Right lung (tissue), 10 donors: Measurements from ENCODE around the gene FAM47A. TPM values are rescaled to one million over a fixed set of nuclear protein-coding genes. Genes with fewer than 3 reads are reported as not detected.

ENCODE experiments used
- DNase-seq, 2 donors: peaks; one replicate each; pipeline ENCODE4 v3.0.0-alpha.2; 2013
- long read RNA-seq, 8 donors: transcript quantifications; one replicate each; lab custom pipeline, GENCODE V29; 2026
- polyA plus RNA-seq, 5 donors: library from polyadenylated mRNA; unstranded; fragments of 120-200 nt; gene quantifications; one replicate each; pipeline versions ENCODE4 v1.2.1 to v1.2.3, GENCODE V29; 2013; ENCODE audit warnings: inconsistent platforms in 1 of 5, low replicate concordance in 1 of 5; ENCODE audit not compliant: insufficient read length in 5 of 5, insufficient read depth in 1 of 5

Gene FAM47A
- not detected for polyA plus RNA-seq
- long read RNA-seq, donor 1: 0 reads
- long read RNA-seq, donor 2: 0 reads
- long read RNA-seq, donor 3: 0 reads
- long read RNA-seq, donor 4: 0 reads
- long read RNA-seq, donor 5: 0 reads
- long read RNA-seq, donor 6: 0 reads
- long read RNA-seq, donor 7: 0 reads
- long read RNA-seq, donor 8: 0 reads

DNA sequence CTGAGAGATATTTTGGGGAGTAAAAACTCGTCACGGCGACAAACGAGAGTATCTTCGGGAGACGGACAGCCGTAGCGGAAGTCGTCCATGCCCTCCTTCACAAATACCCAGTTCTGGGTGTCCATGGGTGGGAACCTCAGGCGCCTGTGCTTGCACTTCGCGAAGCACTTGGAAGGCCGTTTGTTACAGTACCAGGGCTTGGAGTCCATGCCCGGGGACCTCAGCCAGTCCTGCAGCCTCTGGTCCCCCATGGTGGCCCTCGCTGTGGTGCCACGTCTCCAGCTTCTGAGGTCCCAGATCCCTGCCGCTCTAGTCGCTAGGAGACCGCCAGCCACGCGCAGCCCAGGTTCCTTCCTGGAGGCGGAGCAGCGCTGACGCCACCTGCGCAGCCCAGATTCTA, at the start of gene FAM47A:
Gene FAM47A (minus strand): TSS at position 287 of the 400 bp plus-strand sequence. CDS start 36 bp downstream, at position 251.
- DNase-seq: no peak

DNA sequence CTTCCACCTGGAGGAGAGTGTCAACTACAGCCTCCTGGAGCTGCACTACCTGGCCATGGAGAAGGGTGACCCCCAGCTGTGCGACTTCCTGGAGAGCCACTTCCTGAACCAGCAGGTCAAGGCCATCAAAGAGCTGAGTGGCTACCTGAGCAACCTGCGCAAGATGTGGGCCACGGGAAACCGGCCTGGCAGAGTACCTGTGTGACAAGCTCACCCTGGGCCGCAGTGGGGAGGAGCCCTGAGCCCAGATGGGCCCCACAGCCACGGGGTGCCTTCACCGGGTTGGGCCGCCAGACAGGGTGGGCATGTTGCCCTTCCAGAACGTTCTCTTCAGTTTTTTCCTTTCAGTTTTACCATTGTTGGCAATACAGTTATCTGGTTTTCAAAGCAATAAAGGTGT, 15.2 kb upstream of the FAM47A start:
- no peak for DNase-seq

DNA sequence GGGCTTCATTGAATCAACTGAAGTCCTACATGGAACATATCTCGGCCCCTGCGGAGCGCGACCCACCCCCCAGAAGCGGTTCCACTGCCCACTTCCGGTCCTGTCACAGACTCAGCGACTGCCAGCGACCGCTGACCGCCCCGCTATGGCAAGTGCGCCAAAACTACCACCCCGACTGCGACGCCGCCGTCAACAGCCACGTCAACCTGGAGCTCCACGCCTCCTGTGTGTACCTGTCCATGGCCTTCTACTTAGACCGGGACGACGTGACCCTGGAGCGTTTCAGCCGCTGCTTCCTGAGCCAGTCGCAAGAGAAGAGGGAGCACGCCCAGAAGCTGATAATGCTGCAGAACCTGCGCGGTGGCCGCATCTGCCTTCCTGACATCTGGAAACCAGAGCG, 14.8 kb upstream of the FAM47A start:
- no peak for DNase-seq

- DNase-seq: no peak
Measured at GRCh38 chrX:34144246-34144645, 12.1 kb upstream of the FAM47A start.

- no peak for DNase-seq
Measured at GRCh38 chrX:34140816-34141215, 8.7 kb upstream of the FAM47A start.

DNA sequence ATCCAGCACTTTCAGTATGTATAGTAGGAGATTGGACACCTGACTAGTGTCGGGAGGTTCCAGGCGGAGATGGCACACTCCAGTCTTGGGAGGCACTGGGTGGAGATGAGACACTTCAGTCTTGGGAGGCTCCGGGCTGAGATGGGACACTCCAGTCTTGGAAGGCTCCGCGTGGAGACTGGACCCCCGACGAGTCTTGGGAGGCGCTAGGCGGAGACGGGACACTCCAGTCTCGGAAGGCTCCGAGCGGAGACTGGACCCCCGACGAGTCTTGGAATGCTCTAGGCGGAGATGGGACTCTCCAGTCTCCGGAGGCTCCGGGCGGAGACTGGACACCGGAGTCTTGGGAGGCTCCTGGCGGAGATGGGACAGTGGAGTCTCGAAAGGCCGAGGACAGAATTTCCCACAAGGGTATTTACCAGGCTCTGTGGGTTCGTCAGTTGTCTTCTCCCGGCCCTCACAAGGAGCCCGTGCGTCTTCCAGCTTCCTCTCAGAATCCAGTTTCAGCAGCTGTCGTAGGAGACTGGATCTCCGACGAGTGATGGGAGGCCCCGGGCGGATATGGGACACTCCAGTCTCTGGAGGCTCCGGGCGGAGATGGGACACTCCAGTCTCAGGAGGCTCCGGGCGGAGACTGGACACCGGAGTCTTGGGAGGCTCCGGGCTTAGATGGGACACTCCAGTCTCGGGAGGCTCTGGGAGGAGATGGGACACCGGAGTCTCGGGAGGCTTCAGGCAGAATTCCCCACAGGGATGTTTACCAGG, 952 bp downstream of the FAM47A start:
- DNase-seq: no peak

- DNase-seq: no peak
Measured at GRCh38 chrX:34130501-34130900, 1.6 kb downstream of the FAM47A start.

DNA sequence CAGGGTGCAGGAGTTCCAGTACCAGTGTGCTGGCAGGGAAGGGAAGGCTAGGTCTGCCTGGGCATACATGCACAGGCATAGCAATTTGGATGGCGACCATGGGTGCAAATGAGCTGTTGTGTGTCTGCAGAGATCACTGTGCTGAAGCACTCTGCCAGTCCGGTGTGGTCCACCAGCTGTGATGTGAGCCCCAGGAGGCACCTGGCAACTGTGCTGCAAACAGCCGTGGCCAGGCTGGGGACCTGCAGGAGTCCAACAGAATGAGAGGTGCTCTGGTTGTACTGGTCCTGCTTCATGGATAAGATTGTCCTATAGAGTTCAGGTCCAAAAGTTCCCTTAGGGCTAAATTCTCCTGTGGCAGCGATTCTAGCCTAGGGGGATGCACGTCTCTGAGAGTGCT, 6.1 kb downstream of the FAM47A start:
- no peak for DNase-seq

- no peak for DNase-seq
Measured at GRCh38 chrX:34119122-34119521, 13.0 kb downstream of the FAM47A start.

DNA sequence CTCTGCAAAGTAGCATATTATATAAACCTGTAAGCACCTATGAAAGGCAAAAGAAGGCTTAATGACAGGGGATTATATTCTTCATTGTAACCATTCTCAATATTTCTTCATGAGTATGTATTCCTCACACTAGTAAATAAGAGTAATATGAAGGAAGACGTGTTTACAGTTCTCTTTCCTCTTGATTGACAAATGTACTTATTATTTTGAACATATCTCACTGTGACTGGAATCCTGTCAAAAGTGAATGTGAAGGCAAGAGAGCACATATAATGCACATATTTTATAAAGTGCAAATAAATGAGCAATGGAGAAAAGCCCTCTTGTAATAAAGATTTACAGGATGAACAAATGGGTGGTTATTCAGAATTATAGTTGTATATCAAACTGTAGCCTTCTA, 19.7 kb downstream of the FAM47A start:
- no peak for DNase-seq
